HG02840 (cell line): ENCODE measurements around the gene SH3GL1.

Experiments
- ATAC-seq: cut with Tn5 transposase; IDR thresholded peaks from one replicate; pipeline ENCODE4 v1.9.1; 2021; ENCODE audit warnings: mild to moderate bottlenecking, moderate library complexity, moderate number of reproducible peaks; ENCODE audit not compliant: unreplicated experiment, low FRiP score

SH3GL1 gene

DNA sequence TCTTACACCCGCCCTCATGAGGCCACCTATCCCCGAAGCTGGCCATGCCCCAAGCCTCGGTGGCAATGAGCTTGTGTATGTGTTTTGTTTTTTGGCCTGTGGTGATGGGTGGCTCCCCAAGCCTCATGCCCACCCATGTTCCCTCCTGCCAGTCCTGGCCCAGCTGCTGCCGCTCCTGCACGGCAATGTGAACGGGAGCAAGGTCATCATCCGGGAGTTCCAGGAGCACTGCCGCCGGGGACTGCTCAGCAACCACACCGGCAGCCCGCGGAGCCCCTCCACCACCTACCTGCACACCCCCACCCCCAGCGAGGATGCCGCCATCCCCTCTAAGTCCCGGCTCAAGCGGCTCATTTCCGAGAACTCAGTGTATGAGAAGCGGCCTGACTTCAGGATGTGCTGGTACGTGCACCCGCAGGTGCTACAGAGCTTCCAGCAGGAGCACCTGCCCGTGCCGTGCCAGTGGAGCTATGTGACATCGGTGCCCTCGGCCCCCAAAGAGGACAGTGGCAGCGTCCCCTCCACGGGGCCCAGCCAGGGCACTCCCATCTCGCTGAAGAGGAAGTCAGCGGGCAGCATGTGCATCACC lies 32.7 kb upstream of the SH3GL1 start:
- no peak for ATAC-seq

DNA sequence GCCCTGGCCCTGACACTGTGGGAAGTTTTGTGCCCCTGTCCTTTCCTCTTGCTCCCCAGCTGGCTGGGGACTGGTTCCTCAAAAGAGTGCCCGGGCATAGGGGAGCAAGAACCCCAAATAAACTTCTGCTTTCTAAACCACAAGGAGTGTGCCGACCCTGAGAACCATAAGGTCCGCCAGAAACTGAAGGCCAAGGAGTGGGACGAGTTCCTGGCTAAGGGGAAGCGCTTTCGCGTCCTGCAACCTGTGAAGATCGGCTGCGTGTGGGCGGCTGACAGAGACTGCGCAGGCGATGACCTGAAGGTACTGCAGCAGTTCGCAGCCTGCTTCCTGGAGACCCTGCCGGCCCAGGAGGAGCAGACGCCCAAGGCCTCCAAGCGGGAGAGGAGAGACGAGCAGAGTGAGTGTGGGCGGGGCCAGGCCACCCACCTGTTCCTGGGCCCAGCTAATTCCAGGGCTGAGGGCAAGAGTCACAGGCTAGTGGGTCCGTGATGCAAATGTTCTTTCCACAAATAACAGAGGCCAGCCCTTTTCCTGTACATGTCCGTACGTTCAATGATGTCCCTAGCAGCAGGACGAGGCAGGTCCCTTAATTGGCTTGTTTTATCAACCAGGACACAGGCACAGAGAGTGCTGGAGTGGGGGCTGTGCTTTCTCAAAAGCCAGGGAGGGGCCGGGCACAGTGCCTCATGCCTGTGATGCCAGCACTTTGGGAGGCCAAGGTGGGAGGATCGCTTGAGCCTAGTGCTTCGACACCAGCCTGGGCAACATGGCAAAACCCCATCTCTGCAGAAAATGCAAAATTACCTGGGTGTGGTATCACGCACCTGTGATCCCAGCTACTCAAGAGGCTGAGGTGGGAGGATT lies 31.7 kb upstream of the SH3GL1 start:
- ATAC-seq = no peak

- ATAC-seq = no peak
These were observed 30.9 kb upstream of the SH3GL1 start for GRCh38 chr19:4431296-4431695.

DNA sequence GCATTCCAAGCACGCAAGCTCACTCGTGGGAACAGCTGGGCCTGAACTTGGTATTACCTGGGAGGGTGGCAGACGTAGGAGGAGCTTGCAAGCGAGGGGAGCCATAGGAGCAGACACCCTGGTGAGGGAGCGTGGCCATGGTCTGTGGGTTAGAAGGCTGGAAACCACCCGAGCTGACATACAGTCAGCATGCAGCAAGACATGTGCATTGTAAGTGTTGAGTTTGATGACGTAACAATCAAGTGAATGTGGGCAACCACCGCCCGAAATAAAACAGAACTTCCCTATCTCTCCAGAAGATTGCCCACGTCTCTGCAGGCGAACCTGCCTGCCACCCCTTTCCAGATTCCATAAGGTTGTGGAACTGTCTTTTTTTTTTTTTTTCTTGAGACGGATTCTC lies 30.4 kb upstream of the SH3GL1 start:
- ATAC-seq = no peak

DNA sequence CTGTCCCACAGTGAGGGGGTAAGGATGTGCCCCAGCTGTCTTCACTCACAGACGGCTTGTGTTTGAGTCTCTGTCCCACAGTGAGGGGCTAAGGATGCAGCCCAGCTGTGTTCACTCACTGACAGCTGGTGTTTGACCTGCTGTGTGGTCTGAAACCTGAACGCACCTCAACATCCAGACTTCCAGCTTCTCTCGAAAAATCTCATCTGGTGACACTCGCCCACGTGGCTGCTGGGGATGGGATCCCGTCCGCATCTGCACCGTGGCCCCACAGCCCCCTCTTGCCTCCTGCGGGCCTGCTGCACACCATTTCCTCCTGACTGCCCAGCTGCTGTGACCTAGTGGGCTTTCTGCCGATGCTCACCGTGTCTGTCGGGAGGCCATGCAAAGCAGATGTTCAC lies 29.4 kb upstream of the SH3GL1 start:
- ATAC-seq = no peak

- no peak for ATAC-seq
These were observed 28.9 kb upstream of the SH3GL1 start for GRCh38 chr19:4429256-4429655.

DNA sequence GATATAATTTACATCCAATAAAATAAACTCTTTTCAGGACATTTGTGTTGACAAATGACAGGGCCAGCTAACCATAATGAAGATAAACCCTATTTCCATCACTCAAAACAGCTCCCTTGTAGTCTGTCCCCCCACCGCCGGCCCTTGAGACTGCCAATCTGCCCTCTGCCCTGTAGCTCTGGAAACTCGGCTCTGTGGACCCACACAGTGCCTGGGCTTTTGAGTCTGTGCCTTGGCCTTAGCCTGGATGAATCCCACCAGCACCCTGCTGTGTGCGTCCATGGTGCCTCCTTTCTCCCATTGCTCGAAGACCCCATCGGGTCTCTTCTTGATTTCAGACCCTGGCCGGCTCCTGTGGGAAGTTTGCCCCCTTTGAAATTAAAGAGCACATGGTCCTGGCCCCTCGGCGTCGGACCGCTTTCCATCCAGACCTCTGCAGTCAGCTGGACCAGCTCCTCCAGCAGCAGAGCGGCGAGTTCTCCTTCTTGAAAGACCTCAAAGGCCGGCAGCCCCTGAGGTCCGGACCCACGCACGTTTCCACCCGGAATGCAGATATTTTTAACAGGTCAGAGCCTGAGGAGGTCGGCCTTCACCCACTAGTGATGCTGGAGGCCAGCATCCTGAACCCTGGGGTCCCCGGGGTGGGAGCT lies 28.1 kb upstream of the SH3GL1 start:
- ATAC-seq = no peak

DNA sequence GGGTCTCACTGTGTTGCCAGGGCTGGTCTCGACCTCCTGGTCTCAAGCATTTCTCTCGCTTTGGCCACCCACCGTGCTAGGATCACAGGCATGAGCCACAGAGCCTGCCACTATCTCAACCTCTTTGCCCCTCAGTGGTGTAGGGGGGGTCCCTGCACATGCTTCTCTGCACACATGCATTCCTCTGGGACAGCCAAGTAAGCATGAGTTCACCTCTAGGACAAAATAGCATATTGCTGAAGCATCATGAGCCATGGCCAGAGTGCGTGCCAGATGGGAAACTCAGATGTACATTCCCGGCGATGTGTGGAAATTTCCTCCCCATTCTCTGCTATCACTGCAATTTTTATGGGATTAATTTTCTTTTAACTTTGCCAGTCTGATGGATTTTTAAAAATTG lies 25.2 kb upstream of the SH3GL1 start:
- ATAC-seq = no peak

- no peak for ATAC-seq
These were observed 23.2 kb upstream of the SH3GL1 start for GRCh38 chr19:4423416-4424126.

- ATAC-seq = no peak
These were observed 15.9 kb upstream of the SH3GL1 start for GRCh38 chr19:4416268-4416667.

DNA sequence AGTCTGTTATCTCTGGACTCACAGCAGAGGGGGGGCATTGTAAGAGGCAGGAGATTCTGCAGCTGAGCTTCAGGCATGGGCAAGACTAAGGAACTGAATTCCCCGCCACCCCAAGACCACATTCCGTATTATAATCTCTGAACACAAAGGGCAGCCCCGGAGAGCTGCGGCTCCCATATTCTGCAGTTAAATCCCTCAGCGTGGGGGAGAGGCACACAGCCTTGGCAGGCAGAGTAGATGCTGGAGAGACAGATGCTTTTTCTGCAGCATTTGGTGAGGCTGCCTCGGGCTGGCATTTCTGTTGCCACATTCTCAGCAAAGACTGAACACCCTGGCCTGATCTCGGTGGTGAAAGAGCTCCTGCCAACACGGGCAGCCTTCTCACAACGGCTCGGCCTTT lies 15.0 kb upstream of the SH3GL1 start:
- no peak for ATAC-seq

GRCh38 chr19:4414800-4415321 lies 14.5 kb upstream of the SH3GL1 start:
- no peak for ATAC-seq

GRCh38 chr19:4414144-4414799 lies 13.9 kb upstream of the SH3GL1 start:
- no peak for ATAC-seq

DNA sequence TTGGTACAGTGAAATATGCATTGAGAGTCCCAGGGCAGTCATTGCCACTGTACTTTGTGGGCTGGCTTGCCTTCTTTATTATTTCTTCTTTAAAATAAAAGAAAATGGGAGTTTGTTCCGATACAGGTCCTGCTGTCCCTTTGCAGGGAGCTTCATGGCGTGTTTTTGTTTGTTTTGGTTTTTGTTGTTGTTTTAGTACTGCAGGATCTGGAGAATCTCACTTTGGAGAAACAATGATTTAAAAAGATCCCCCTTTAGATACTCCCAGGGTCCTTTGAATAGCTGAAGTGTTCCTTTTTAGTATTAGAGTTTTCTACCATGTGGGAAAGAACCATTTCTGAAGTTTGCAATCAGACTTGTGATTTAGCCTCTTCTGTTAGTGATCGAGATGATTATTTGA lies 13.2 kb upstream of the SH3GL1 start:
- no peak for ATAC-seq

- no peak for ATAC-seq
These were observed 9.0 kb upstream of the SH3GL1 start for GRCh38 chr19:4409123-4409933.

DNA sequence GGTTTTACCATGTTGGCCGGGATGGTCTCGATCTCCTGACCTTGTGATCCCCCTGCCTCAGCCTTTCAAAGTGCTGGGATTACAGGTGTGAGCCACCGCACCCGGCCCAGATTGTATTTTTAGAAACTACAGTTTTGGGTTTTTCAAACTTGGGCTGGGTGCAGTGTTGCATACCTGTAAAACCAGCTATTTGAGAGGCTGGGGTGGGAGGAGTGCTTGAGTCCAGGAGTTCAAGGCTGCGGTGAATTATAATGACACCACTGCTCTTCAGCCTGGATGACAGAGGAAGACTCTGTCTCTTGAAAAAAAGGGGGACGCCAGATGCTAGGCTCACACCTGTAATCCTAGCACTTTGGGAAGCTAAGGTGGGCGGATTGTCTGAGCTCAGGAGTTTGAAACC lies 6.3 kb upstream of the SH3GL1 start:
- ATAC-seq = no peak

DNA sequence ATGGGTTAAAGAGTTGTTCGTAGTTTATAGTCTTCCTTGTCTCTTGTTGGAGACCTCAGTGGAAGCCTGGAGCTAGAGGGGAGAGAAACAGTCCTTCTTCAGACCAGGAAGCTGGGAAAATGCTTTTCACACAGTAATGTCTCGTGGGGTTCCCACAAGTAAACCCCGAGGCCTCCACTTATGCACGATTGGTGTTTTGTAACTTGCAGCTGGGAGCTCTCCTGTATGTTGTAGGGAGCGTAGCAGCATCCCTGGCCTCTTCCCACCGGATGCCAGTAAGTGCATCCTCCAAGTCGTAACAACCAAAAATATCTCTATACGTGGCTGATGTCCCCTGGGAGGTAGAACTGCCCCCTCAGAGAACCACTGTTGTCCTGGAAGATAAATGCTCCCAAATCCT lies 5.6 kb upstream of the SH3GL1 start:
- ATAC-seq = no peak

DNA sequence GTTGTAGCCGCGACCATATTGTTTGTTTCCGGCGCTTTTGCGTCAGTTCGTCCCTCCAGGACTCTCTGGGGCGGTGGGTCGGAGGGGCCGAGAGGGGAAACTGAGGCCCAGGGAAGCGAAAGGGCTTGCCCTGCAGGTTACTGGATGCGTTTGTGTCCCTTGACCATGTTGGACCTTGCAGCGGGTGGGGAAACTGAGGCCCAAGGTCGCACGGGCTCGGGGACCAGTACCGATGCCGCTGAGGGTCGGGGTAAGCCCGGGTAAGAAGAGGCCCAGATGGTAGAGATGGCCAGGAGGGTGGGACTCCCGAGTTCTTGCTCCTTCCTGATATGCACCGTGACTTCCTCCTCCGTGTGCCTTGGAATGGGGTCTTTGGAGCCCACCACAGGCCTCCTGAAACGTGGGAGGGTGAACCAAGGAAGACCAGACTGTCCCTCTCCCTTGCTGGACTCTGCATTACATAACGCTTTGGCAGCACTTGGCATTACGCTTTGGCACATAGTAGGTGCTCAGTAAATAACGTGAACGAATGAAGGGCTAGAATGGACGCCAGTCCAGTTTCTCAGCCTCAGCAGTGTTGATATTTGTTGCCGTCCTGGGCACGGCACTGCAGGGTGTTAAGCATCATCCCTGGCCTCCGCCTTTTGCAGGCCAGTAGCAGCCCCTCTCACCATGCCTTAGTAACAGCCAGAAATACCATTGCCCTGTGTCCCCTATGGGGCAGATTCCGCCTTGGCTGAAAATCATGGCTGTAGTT lies 2.8 kb upstream of the SH3GL1 start:
- ATAC-seq = no peak
